Spleen (tissue), 13 donors: ENCODE results near the gene TEX14. TPM values are rescaled to one million over a fixed set of nuclear protein-coding genes. Genes with fewer than 3 reads are reported as not detected.

Source experiments
- DNase-seq: peaks from one replicate; pipeline ENCODE4 v3.0.0-alpha.2; 2020
- H3K27ac ChIP-seq, 8 donors: fragments of 200-600 bp; sonication (generic) in 7 of 8; 1 replicate in 4 of 8; 2 replicates in 4 of 8; pipeline versions ENCODE4 v1.5.0 to v1.8.0; 2016 to 2021; ENCODE audit warnings: inconsistent platforms in 4 of 8, mild to moderate bottlenecking in 4 of 8, moderate library complexity in 1 of 8
- H3K27me3 ChIP-seq, 7 donors: fragments of 200-600 bp; sonication (generic) in 6 of 7; replicated peaks in 1 of 7; 1 replicate in 4 of 7; 2 replicates in 3 of 7; pipeline versions ENCODE4 v1.5.0 to v1.8.0; 2016 to 2021; ENCODE audit warnings: inconsistent platforms in 3 of 7, mild to moderate bottlenecking in 1 of 7
- H3K36me3 ChIP-seq, 6 donors: fragments of 200-600 bp; sonication (generic) in 5 of 6; 1 replicate in 4 of 6; 2 replicates in 2 of 6; pipeline versions ENCODE4 v1.5.0 to v1.8.0; 2016 to 2021; ENCODE audit warnings: inconsistent platforms in 2 of 6
- H3K4me1 ChIP-seq, 6 donors: fragments of 200-600 bp; sonication (generic) in 5 of 6; 1 replicate in 3 of 6; 2 replicates in 3 of 6; pipeline versions ENCODE4 v1.5.0 to v1.8.0; 2016 to 2021; ENCODE audit warnings: inconsistent platforms in 3 of 6
- H3K4me3 ChIP-seq, 8 donors: fragments of 200-600 bp; sonication (generic) in 7 of 8; 1 replicate in 4 of 8; 2 replicates in 4 of 8; pipeline versions ENCODE4 v1.5.0 to v1.8.0; 2016 to 2021; ENCODE audit warnings: inconsistent platforms in 4 of 8, mild to moderate bottlenecking in 4 of 8, moderate library complexity in 2 of 8
- H3K9me3 ChIP-seq, 8 donors: fragments of 200-600 bp; sonication (generic) in 7 of 8; 1 replicate in 4 of 8; 2 replicates in 4 of 8; pipeline versions ENCODE4 v1.5.0 to v1.8.0; 2016 to 2021; ENCODE audit warnings: inconsistent platforms in 4 of 8
- CTCF ChIP-seq, 11 experiments: fragments of 200-600 bp in 7 of 11; fragments of 450-650 bp in 4 of 11; sonication (generic) in 4 of 11; IDR thresholded peaks in 8 of 11; conservative IDR thresholded peaks in 3 of 11; 1 replicate in 7 of 11; 2 replicates in 4 of 11; pipeline versions ENCODE4 v1.4.0 to v1.8.0; 2016 to 2021; ENCODE audit warnings: antibody characterized with exemption in 11 of 11, inconsistent platforms in 4 of 11, mild to moderate bottlenecking in 1 of 11
- POLR2A ChIP-seq, 3 donors: fragments of 450-650 bp; IDR thresholded peaks; one replicate each; pipeline ENCODE4 v1.5.1; 2017; ENCODE audit warnings: antibody characterized with exemption in 3 of 3, mild to moderate bottlenecking in 1 of 3
- POLR2AphosphoS5 ChIP-seq, 3 donors: sonication (generic); formaldehyde crosslinking; IDR thresholded peaks; one replicate each; pipeline ENCODE4 v1.5.1; 2017; ENCODE audit warnings: antibody characterized with exemption in 3 of 3
- WGBS, 5 donors: extraction: QIAGEN DNeasy Blood & Tissue Kit in 3 of 5; methylation state at CpG; one replicate each; pipeline versions ENCODE4 v1.1.5 to v1.1.7; 2013 to 2018; 5-methylcytosine and 5-hydroxymethylcytosine counted together
- intact Hi-C: fragments of 100-400 bp; cut with DNase I; formaldehyde crosslinking; loops from one replicate; pipeline ENCODE4 v1.15.0; 2023; ENCODE audit warnings: low total_unique reads
- long read RNA-seq, 2 donors: transcript quantifications; one replicate each; lab custom pipeline, GENCODE V29; 2026
- polyA plus RNA-seq, 3 donors: library from polyadenylated mRNA; stranded (reverse); fragments of 200-250 nt; gene quantifications; one replicate each; pipeline ENCODE4 v1.2.1, GENCODE V29; 2013
- total RNA-seq, 7 donors: library from RNA; depleted of rRNA in 3 of 7; stranded (reverse); fragments of >200 nt in 3 of 7; fragmentation: NEBNext Ultra II Directional in 4 of 7; extraction: Animal tissue kit (Norgen Biotek cat#: 25700) in 4 of 7; gene quantifications; one replicate each; pipeline versions ENCODE4 v1.1.0 to v1.2.1, GENCODE V29; 2016 to 2021
- donor health status: healthy with polysubstance abuse.
- donor health status: DM: no; HTN: no; CAD: no; lungs with moderate emphysema.
- donor health status: DM: no; HTN: no; CAD: no.
- donor health status: Bipolar disorder and iron deficiency.
- donor health status: healthy.
- donor health status: DM: no; HTN: no; CAD: no.
- donor health status: DM: yes; HTN: yes; CAD: no.

TEX14 gene
- under 1 TPM in 6 of 7 donors, not detected in 1; 0.25 to 0.70 (median 0.45) TPM for total RNA-seq
- polyA plus RNA-seq = under 1 TPM; 0.17 to 0.42 (median 0.30) TPM
- long read RNA-seq, donor 1 = 0 reads
- long read RNA-seq, donor 2 = 0 reads

- WGBS, 5 donors = 88 to 96% (median 92%) methylated on average over 17 to 19 of the region's 19 CpGs
- TF ChIP-seq POLR2AphosphoS5 (IDR thresholded peaks at IDR 0.05) (no peak), CTCF (IDR thresholded peaks at IDR 0.05 in 8 of 11, conservative IDR thresholded peaks at IDR 0.05 in 3 of 11) (no peak), POLR2A (IDR thresholded peaks at IDR 0.05) (no peak)
- DNase-seq = peak; percentile 77
These were observed at the start of gene TEX14 for GRCh38 chr17:58691701-58692238. TEX14 (minus strand) TSS chr17:58692045; CDS start chr17:58652001, 40,044 bp downstream.

GRCh38 chr17:58741121-58741625 is 49.3 kb upstream of the TEX14 start:
- Histone ChIP-seq H3K36me3 (peaks cover 0 to under 1% (median 0%) of the 10 kb centered on the region in 6 donors), H3K27me3 (no peaks in the 10 kb centered on the region), H3K9me3 (no peaks in the 10 kb centered on the region), H3K4me3 (no peak overlapping the region), H3K27ac (no peak overlapping the region), H3K4me1 (no peaks in the 10 kb centered on the region)
- 84 to 91% (median 87%) methylated on average over 8 of the region's 8 CpGs for WGBS, 5 donors
- intact Hi-C loops = no loop called here
- no peak for DNase-seq
- TF ChIP-seq POLR2AphosphoS5 (IDR thresholded peaks at IDR 0.05) (no peak), CTCF (IDR thresholded peaks at IDR 0.05 in 8 of 11, conservative IDR thresholded peaks at IDR 0.05 in 3 of 11) (no peak), POLR2A (IDR thresholded peaks at IDR 0.05) (no peak)

More at GRCh38 chr17:58691701-58692238, at the start of gene TEX14:
- peaks cover 6 to 35% (median 25%) of the 10 kb centered on the region in 6 donors for H3K4me1 ChIP-seq
- H3K4me3 ChIP-seq = peak within 1 kb of the TSS; percentile 48 to 84 (median 61)
- intact Hi-C loops = no loop called here
- H3K27ac ChIP-seq = peak within 1 kb of the TSS; percentile 57 to 89 (median 84)
- H3K27me3 ChIP-seq = no peaks in the 10 kb centered on the region
- H3K36me3 ChIP-seq = peaks cover 0 to 22% (median 10%) of the 10 kb centered on the region in 6 donors
- H3K9me3 ChIP-seq = no peaks in the 10 kb centered on the region

- intact Hi-C loops = no loop called here
- Histone ChIP-seq H3K27me3 (no peaks in the 10 kb centered on the region), H3K36me3 (peaks cover 0 to 53% (median 7%) of the 10 kb centered on the region in 6 donors), H3K4me1 (no peaks in the 10 kb centered on the region), H3K27ac (no peak overlapping the region), H3K4me3 (no peak overlapping the region), H3K9me3 (no peaks in the 10 kb centered on the region)
- no peak for TF ChIP-seq POLR2AphosphoS5 (IDR thresholded peaks at IDR 0.05)
- WGBS, 5 donors = 85 to 96% (median 88%) methylated on average over 3 of the region's 3 CpGs
- no peak for DNase-seq
These were observed 43.0 kb upstream of the TEX14 start for GRCh38 chr17:58734811-58735210.

GRCh38 chr17:58734040-58734439 is 42.2 kb upstream of the TEX14 start:
- TF ChIP-seq POLR2AphosphoS5 (IDR thresholded peaks at IDR 0.05) (no peak), POLR2A (IDR thresholded peaks at IDR 0.05) (no peak), CTCF (IDR thresholded peaks at IDR 0.05 in 8 of 11, conservative IDR thresholded peaks at IDR 0.05 in 3 of 11) (no peak)

More at GRCh38 chr17:58734040-58734439, 42.2 kb upstream of the TEX14 start:
- intact Hi-C loops = no loop called here
- peaks cover 0 to 61% (median 7%) of the 10 kb centered on the region in 6 donors for H3K36me3 ChIP-seq
- H3K27me3 ChIP-seq = no peaks in the 10 kb centered on the region
- no peaks in the 10 kb centered on the region for H3K9me3 ChIP-seq
- no peaks in the 10 kb centered on the region for H3K4me1 ChIP-seq
- WGBS, 5 donors = 91 to 95% (median 94%) methylated on average over 3 of the region's 3 CpGs
- no peak overlapping the region for H3K4me3 ChIP-seq
- H3K27ac ChIP-seq = no peak overlapping the region
- no peak for DNase-seq
